ENCODE results near the gene PPP2R1A.

DNA sequence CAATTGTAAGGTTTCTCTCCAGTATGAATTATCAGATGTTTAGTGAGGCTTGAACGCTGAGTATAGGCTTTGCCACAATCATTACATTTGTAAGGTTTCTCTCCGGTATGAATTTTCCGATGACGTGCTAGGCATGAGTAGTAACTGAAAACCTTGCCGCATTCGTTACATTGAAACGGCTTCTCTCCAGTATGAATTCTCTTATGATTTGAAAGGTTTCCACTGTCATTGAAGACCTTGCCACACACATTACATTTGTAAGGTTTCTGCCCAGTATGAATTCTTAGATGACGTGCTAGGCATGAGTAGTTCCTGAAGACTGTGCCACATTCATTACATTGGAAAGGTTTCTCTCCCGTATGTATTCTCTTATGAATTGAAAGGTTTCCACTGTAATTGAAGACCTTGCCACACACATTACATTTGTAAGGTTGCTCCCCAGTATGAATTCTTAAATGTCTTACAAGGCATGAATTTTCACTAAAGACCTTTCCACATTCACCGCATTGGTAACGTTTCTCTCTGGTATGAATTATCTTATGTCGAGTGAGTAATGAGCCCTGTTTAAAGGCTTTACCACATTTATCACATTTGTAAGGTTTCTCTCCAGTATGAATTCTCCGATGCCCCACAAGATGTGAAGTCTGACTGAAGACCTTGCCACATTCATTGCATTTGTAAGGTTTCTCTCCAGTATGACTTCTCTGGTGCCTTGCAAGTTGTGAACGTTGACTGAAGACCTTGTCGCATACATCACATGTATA, 34.1 kb upstream of the PPP2R1A start:
- TF ChIP-seq, protein P1, sequence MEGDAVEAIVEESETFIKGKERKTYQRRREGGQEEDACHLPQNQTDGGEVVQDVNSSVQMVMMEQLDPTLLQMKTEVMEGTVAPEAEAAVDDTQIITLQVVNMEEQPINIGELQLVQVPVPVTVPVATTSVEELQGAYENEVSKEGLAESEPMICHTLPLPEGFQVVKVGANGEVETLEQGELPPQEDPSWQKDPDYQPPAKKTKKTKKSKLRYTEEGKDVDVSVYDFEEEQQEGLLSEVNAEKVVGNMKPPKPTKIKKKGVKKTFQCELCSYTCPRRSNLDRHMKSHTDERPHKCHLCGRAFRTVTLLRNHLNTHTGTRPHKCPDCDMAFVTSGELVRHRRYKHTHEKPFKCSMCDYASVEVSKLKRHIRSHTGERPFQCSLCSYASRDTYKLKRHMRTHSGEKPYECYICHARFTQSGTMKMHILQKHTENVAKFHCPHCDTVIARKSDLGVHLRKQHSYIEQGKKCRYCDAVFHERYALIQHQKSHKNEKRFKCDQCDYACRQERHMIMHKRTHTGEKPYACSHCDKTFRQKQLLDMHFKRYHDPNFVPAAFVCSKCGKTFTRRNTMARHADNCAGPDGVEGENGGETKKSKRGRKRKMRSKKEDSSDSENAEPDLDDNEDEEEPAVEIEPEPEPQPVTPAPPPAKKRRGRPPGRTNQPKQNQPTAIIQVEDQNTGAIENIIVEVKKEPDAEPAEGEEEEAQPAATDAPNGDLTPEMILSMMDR (IDR thresholded peaks at IDR 0.05): no peak
- no peak for TF ChIP-seq POLR2A (IDR thresholded peaks at IDR 0.05)
